HEK293 (cell line): ENCODE data around the gene AURKB.

Source experiments
- CTCF ChIA-PET: fragments of 350-600 bp; formaldehyde crosslinking; extraction: SDS; loops from one replicate; lab custom pipeline; 2021; ENCODE audit warnings: antibody characterized with exemption; lab: Yijun Ruan, JAX
- POLR2A ChIA-PET: fragments of 300-600 bp; formaldehyde crosslinking; extraction: SDS; loops from one replicate; lab custom pipeline; 2020; ENCODE audit warnings: antibody characterized with exemption, inconsistent platforms; lab: Yijun Ruan, JAX
- H3K27ac ChIP-seq: fragments of 200-500 bp; sonication (Bioruptor generic); 2 replicates; pipeline ENCODE4 v1.5.1; 2014; ENCODE audit warnings: low read depth, low read length, control low read depth, inconsistent platforms; ENCODE audit errors: extremely low read depth
- H3K36me3 ChIP-seq, 2 experiments: fragments of 200-500 bp in 1 of 2; sonication (Bioruptor generic) in 1 of 2; 1 replicate in 1 of 2; 2 replicates in 1 of 2; pipeline ENCODE4 v1.5.1; 2014 to 2017; ENCODE audit warnings: inconsistent platforms in 2 of 2, low read length in 2 of 2; ENCODE audit not compliant: control insufficient read depth in 2 of 2, insufficient read depth in 1 of 2
- H3K4me1 ChIP-seq: fragments of 200-500 bp; sonication (Bioruptor generic); 2 replicates; pipeline ENCODE4 v1.5.1; 2014; ENCODE audit warnings: mild to moderate bottlenecking, low read length, inconsistent platforms; ENCODE audit not compliant: control insufficient read depth, insufficient read depth
- H3K4me3 ChIP-seq: 2 replicates; pipeline ENCODE4 v1.5.1; 2011; ENCODE audit warnings: low read depth, mild to moderate bottlenecking, control low read depth, low read length, moderate library complexity
- H3K9me3 ChIP-seq: fragments of 200-500 bp; sonication (Bioruptor generic); 2 replicates; pipeline ENCODE4 v1.5.1; 2014; ENCODE audit warnings: low read depth, low read length, inconsistent platforms; ENCODE audit not compliant: control insufficient read depth, insufficient read depth
- GFI1B ChIP-seq: fragments of 450-650 bp; formaldehyde crosslinking; IDR thresholded peaks from 2 replicates; pipeline ENCODE4 v1.5.1; 2016; ENCODE audit warnings: missing biosample characterization, missing genetic modification characterization
- MZF1 ChIP-seq: fragments of 450-650 bp; formaldehyde crosslinking; IDR thresholded peaks from 2 replicates; pipeline ENCODE4 v1.5.1; 2017; ENCODE audit warnings: missing biosample characterization, missing genetic modification characterization, borderline replicate concordance
- PRDM10 ChIP-seq: fragments of 450-650 bp; formaldehyde crosslinking; IDR thresholded peaks from 2 replicates; pipeline ENCODE4 v1.5.1; 2016; ENCODE audit warnings: missing biosample characterization, missing genetic modification characterization
- TCF7L2 ChIP-seq: IDR thresholded peaks from 2 replicates; pipeline ENCODE4 v1.6.1; 2011; ENCODE audit warnings: low read depth, mild to moderate bottlenecking, inconsistent platforms, low read length, moderate library complexity, borderline replicate concordance
- WT1 ChIP-seq: fragments of 450-650 bp; formaldehyde crosslinking; IDR thresholded peaks from 2 replicates; pipeline ENCODE4 v1.5.1; 2016; ENCODE audit warnings: missing biosample characterization, missing genetic modification characterization
- ZBTB6 ChIP-seq: fragments of 450-650 bp; formaldehyde crosslinking; IDR thresholded peaks from 2 replicates; pipeline ENCODE4 v1.5.1; 2017; ENCODE audit warnings: missing biosample characterization, missing genetic modification characterization
- ZEB2 ChIP-seq: fragments of 450-650 bp; formaldehyde crosslinking; IDR thresholded peaks from 2 replicates; pipeline ENCODE4 v1.5.1; 2016; ENCODE audit warnings: missing biosample characterization, missing genetic modification characterization
- ZFP69B ChIP-seq: fragments of 450-650 bp; formaldehyde crosslinking; IDR thresholded peaks from 2 replicates; pipeline ENCODE4 v1.5.1; 2016; ENCODE audit warnings: missing biosample characterization, missing genetic modification characterization
- ZIC2 ChIP-seq: fragments of 450-650 bp; formaldehyde crosslinking; IDR thresholded peaks from 2 replicates; pipeline ENCODE4 v1.5.1; 2016; ENCODE audit warnings: missing biosample characterization, missing genetic modification characterization
- ZNF10 ChIP-seq: fragments of 450-650 bp; formaldehyde crosslinking; IDR thresholded peaks from 2 replicates; pipeline ENCODE4 v1.5.1; 2017; ENCODE audit warnings: missing biosample characterization, missing genetic modification characterization
- ZNF146 ChIP-seq: fragments of 450-650 bp; formaldehyde crosslinking; IDR thresholded peaks from 2 replicates; pipeline ENCODE4 v1.5.1; 2016; ENCODE audit warnings: missing biosample characterization, missing genetic modification characterization
- ZNF16 ChIP-seq: fragments of 450-650 bp; formaldehyde crosslinking; IDR thresholded peaks from 2 replicates; pipeline ENCODE4 v1.5.1; 2016; ENCODE audit warnings: low read depth, missing biosample characterization, missing genetic modification characterization
- ZNF19 ChIP-seq: fragments of 450-650 bp; formaldehyde crosslinking; IDR thresholded peaks from 2 replicates; pipeline ENCODE4; 2016; ENCODE audit warnings: missing biosample characterization, missing genetic modification characterization, low read depth
- ZNF2 ChIP-seq: fragments of 450-650 bp; formaldehyde crosslinking; IDR thresholded peaks from 2 replicates; pipeline ENCODE4 v1.5.1; 2016; ENCODE audit warnings: missing biosample characterization, missing genetic modification characterization
- ZNF221 ChIP-seq: fragments of 450-650 bp; formaldehyde crosslinking; IDR thresholded peaks from 2 replicates; pipeline ENCODE4 v1.5.1; 2017; ENCODE audit warnings: missing biosample characterization, missing genetic modification characterization, borderline replicate concordance
- ZNF23 ChIP-seq: fragments of 450-650 bp; formaldehyde crosslinking; IDR thresholded peaks from 2 replicates; pipeline ENCODE4 v1.5.1; 2016; ENCODE audit warnings: missing biosample characterization, missing genetic modification characterization, borderline replicate concordance
- ZNF433 ChIP-seq: fragments of 450-650 bp; formaldehyde crosslinking; IDR thresholded peaks from 2 replicates; pipeline ENCODE4 v1.5.1; 2016; ENCODE audit warnings: missing biosample characterization, missing genetic modification characterization, low read depth
- ZNF449 ChIP-seq: fragments of 450-650 bp; formaldehyde crosslinking; IDR thresholded peaks from 2 replicates; pipeline ENCODE4 v1.5.1; 2017; ENCODE audit warnings: missing biosample characterization, mild to moderate bottlenecking, missing genetic modification characterization, moderate library complexity
- ZNF488 ChIP-seq: fragments of 450-650 bp; formaldehyde crosslinking; IDR thresholded peaks from 2 replicates; pipeline ENCODE4 v1.5.1; 2016; ENCODE audit warnings: missing biosample characterization, missing genetic modification characterization
- TF ChIP-seq, protein P1 (sequence below): fragments of 450-650 bp; IDR thresholded peaks from 2 replicates; pipeline ENCODE4 v1.5.1; 2018; ENCODE audit warnings: missing biosample characterization, mild to moderate bottlenecking, missing genetic modification characterization
- TF ChIP-seq, protein P2 (sequence below): fragments of 450-650 bp; formaldehyde crosslinking; IDR thresholded peaks from 2 replicates; pipeline ENCODE4 v1.5.1; 2016; ENCODE audit warnings: missing biosample characterization, missing genetic modification characterization

AURKB gene

GRCh38 chr17:8186446-8186786 lies 24.0 kb downstream of the AURKB start (continued):
- TF ChIP-seq ZNF488 (tag by site-specific recombination) = no peak
- TF ChIP-seq ZNF19 (tag by site-specific recombination) = no peak
- TF ChIP-seq, protein P1, sequence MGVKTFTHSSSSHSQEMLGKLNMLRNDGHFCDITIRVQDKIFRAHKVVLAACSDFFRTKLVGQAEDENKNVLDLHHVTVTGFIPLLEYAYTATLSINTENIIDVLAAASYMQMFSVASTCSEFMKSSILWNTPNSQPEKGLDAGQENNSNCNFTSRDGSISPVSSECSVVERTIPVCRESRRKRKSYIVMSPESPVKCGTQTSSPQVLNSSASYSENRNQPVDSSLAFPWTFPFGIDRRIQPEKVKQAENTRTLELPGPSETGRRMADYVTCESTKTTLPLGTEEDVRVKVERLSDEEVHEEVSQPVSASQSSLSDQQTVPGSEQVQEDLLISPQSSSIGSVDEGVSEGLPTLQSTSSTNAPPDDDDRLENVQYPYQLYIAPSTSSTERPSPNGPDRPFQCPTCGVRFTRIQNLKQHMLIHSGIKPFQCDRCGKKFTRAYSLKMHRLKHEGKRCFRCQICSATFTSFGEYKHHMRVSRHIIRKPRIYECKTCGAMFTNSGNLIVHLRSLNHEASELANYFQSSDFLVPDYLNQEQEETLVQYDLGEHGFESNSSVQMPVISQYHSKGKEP (tag by site-specific recombination) = peak; percentile 87; the same call in 1 of the 2 replicates
- TF ChIP-seq ZNF10 (tag by site-specific recombination) = no peak; the same call in 1 of the 2 replicates
- TF ChIP-seq, protein P2, sequence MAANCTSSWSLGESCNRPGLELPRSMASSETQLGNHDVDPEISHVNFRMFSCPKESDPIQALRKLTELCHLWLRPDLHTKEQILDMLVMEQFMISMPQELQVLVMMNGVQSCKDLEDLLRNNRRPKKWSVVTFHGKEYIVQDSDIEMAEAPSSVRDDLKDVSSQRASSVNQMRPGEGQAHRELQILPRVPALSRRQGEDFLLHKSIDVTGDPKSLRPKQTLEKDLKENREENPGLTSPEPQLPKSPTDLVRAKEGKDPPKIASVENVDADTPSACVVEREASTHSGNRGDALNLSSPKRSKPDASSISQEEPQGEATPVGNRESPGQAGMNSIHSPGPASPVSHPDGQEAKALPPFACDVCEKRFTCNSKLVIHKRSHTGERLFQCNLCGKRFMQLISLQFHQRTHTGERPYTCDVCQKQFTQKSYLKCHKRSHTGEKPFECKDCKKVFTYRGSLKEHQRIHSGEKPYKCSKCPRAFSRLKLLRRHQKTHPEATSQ = no peak
- 0 out of 2 replicates have a peak, but pooled peaks have one; percentile 67 for TF ChIP-seq ZNF221 (tag by site-specific recombination)
- TF ChIP-seq ZNF16 (tag by site-specific recombination) = peak; percentile 8; the same call in 1 of the 2 replicates
- peak; percentile 21; the same call in 1 of the 2 replicates for TF ChIP-seq ZEB2 (tag by site-specific recombination)
- TF ChIP-seq ZNF433 (tag by site-specific recombination) = peak; percentile 15; the same call in 1 of the 2 replicates
- peak; percentile 1 for TF ChIP-seq ZNF146 (tag by site-specific recombination)
- TF ChIP-seq ZNF449 (tag by site-specific recombination) = peak; percentile 96; the same call in 1 of the 2 replicates
- TF ChIP-seq PRDM10 = peak; percentile 56
- TF ChIP-seq ZNF23 = 0 out of 2 replicates have a peak, but pooled peaks have one; percentile 15
- 0 out of 2 replicates have a peak, but pooled peaks have one; percentile 9 for TF ChIP-seq GFI1B

- Histone ChIP-seq H3K4me3 (peak overlapping the region; percentile 86), H3K4me1 (peaks cover 13% of the 10 kb centered on the region), H3K27ac (peak overlapping the region; percentile 79), H3K36me3 (no peaks in the 10 kb centered on the region), H3K9me3 (no peaks in the 10 kb centered on the region)
- CTCF ChIA-PET = interaction anchor here (0.6 to 1.5 kb wide), 13 partner anchors 24 to 557 kb away, joined by 3 to 7 read pairs (median 3); no protein-coding TSS in a partner anchor
- POLR2A ChIA-PET = interaction anchor here (0.7 to 13.9 kb wide), 12 partner anchors 9 to 116 kb away, joined by 3 to 394 read pairs (median 10); partner anchors contain the start of genes AURKB, CTC1, PFAS and TMEM107
- TF ChIP-seq WT1 (tag by site-specific recombination) (no peak), ZBTB6 (tag by site-specific recombination) (peak; percentile 51; the same call in 1 of the 2 replicates), MZF1 (peak; percentile 25; the same call in 1 of the 2 replicates), ZIC2 (tag by site-specific recombination) (peak; percentile 48; the same call in 1 of the 2 replicates), ZFP69B (peak; percentile 54; the same call in 1 of the 2 replicates), TCF7L2 (no peak), ZNF2 (tag by site-specific recombination) (peak; percentile 86)
Measured at GRCh38 chr17:8185582-8186445, 24.6 kb downstream of the AURKB start.
